HG03442 (cell line): Measurements from ENCODE around the gene HCFC1.

Experiments
- ATAC-seq: cut with Tn5 transposase; IDR thresholded peaks from one replicate; pipeline ENCODE4 v1.9.1; 2021; ENCODE audit warnings: mild to moderate bottlenecking, moderate library complexity; ENCODE audit not compliant: unreplicated experiment

HCFC1 gene

GRCh38 chrX:153974726-153975286, 3.2 kb upstream of the HCFC1 start:
- no peak for ATAC-seq

GRCh38 chrX:153974003-153974725, 2.5 kb upstream of the HCFC1 start:
- ATAC-seq = no peak

- ATAC-seq = no peak
Measured at GRCh38 chrX:153973127-153974002, 1.7 kb upstream of the HCFC1 start.

- peak; percentile 37 for ATAC-seq
Measured at GRCh38 chrX:153972368-153973126, 929 bp upstream of the HCFC1 start, which contains the start of gene TMEM187. Gene TMEM187 (plus strand): TSS chrX:153972754. CDS start chrX:153982063, 9,309 bp downstream.

GRCh38 chrX:153971124-153971449, 531 bp downstream of the HCFC1 start:
- ATAC-seq = peak; percentile 24

GRCh38 chrX:153970357-153971123, 1.1 kb downstream of the HCFC1 start:
- ATAC-seq = no peak

- ATAC-seq = no peak
Measured at GRCh38 chrX:153969904-153970356, 1.7 kb downstream of the HCFC1 start.

GRCh38 chrX:153969125-153969903, 2.3 kb downstream of the HCFC1 start:
- no peak for ATAC-seq

- ATAC-seq = no peak
Measured at GRCh38 chrX:153968754-153969124, 2.9 kb downstream of the HCFC1 start.

- ATAC-seq = no peak
Measured at GRCh38 chrX:153968255-153968654, 3.4 kb downstream of the HCFC1 start.

GRCh38 chrX:153967536-153968224, 3.9 kb downstream of the HCFC1 start:
- ATAC-seq = no peak

- no peak for ATAC-seq
Measured at GRCh38 chrX:153966841-153967535, 4.6 kb downstream of the HCFC1 start.

- no peak for ATAC-seq
Measured at GRCh38 chrX:153966283-153966688, 5.3 kb downstream of the HCFC1 start.

- ATAC-seq = no peak
Measured at GRCh38 chrX:153965406-153965805, 6.2 kb downstream of the HCFC1 start.

- no peak for ATAC-seq
Measured at GRCh38 chrX:153964105-153964504, 7.5 kb downstream of the HCFC1 start.

GRCh38 chrX:153963546-153963945, 8.1 kb downstream of the HCFC1 start:
- no peak for ATAC-seq

- ATAC-seq = no peak
Measured at GRCh38 chrX:153961292-153961691, 10.3 kb downstream of the HCFC1 start.

- no peak for ATAC-seq
Measured at GRCh38 chrX:153960786-153961185, 10.8 kb downstream of the HCFC1 start.
